ENCODE measurements around the gene SPEM1. TPM values are rescaled to one million over a fixed set of nuclear protein-coding genes. Genes with fewer than 3 reads are reported as not detected.

Gene SPEM1
- total RNA-seq, 1 donor: not detected

DNA sequence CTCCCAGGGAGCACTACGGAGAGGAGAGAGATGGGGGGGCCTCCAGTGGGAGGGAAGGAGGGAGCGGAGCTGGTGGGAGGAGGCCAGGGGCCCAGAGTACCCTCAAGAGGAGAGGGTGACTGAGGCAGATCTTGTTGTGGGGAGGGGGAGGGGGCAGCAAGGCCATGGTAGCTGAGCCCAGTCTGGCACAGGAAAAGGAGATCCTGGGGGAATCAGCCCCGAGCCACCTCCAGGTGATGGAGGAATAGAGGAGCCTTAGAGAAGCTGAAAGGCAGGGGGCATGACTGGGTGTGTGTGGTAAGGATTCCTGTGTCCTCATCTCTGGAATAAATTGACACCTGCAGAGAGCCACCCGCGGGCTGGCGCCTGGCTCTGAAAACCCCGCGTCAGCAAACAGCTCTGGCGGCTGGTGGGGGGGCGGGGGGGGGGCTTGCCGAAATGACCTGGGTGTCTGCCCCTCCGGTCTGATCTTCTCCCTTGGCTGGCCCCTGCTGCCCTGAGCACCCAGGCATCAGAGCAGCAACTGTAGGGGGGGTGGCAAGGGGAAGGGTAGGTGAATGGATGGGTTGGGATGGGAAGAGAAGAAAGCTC lies 13.8 kb upstream of the SPEM1 start:
- TF ChIP-seq, protein P1, sequence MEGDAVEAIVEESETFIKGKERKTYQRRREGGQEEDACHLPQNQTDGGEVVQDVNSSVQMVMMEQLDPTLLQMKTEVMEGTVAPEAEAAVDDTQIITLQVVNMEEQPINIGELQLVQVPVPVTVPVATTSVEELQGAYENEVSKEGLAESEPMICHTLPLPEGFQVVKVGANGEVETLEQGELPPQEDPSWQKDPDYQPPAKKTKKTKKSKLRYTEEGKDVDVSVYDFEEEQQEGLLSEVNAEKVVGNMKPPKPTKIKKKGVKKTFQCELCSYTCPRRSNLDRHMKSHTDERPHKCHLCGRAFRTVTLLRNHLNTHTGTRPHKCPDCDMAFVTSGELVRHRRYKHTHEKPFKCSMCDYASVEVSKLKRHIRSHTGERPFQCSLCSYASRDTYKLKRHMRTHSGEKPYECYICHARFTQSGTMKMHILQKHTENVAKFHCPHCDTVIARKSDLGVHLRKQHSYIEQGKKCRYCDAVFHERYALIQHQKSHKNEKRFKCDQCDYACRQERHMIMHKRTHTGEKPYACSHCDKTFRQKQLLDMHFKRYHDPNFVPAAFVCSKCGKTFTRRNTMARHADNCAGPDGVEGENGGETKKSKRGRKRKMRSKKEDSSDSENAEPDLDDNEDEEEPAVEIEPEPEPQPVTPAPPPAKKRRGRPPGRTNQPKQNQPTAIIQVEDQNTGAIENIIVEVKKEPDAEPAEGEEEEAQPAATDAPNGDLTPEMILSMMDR (IDR thresholded peaks at IDR 0.05; ENCODE audit: insufficient read depth, low read length): no peak
- peak overlapping the region; percentile 80 for H3K4me3 ChIP-seq (ENCODE audit: low read depth, low read length)
- DNase-seq (ENCODE audit: low read depth): no peak

- TF ChIP-seq, protein P1 (IDR thresholded peaks at IDR 0.05; ENCODE audit: insufficient read depth, low read length): no peak
- H3K4me3 ChIP-seq (ENCODE audit: low read depth, low read length): no peak overlapping the region
- no peak for DNase-seq (ENCODE audit: low read depth)
Observed at GRCh38 chr17:7407082-7407481, 13.0 kb upstream of the SPEM1 start.

GRCh38 chr17:7407485-7408251 lies 12.5 kb upstream of the SPEM1 start, which contains the start of gene NLGN2:
TSS of gene NLGN2 (plus strand) at chr17:7407845. CDS start at chr17:7408256, 411 bp downstream.
- no peak for DNase-seq (ENCODE audit: low read depth)
- H3K4me3 ChIP-seq (ENCODE audit: low read depth, low read length): no peak within 1 kb of the TSS
- TF ChIP-seq, protein P1 (IDR thresholded peaks at IDR 0.05; ENCODE audit: insufficient read depth, low read length): no peak

DNA sequence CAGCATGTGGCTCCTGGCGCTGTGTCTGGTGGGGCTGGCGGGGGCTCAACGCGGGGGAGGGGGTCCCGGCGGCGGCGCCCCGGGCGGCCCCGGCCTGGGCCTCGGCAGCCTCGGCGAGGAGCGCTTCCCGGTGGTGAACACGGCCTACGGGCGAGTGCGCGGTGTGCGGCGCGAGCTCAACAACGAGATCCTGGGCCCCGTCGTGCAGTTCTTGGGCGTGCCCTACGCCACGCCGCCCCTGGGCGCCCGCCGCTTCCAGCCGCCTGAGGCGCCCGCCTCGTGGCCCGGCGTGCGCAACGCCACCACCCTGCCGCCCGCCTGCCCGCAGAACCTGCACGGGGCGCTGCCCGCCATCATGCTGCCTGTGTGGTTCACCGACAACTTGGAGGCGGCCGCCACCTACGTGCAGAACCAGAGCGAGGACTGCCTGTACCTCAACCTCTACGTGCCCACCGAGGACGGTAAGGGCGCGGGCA lies 11.8 kb upstream of the SPEM1 start:
- H3K4me3 ChIP-seq (ENCODE audit: low read depth, low read length): no peak overlapping the region
- TF ChIP-seq, protein P1 (IDR thresholded peaks at IDR 0.05; ENCODE audit: insufficient read depth, low read length): no peak
- DNase-seq (ENCODE audit: low read depth): no peak

GRCh38 chr17:7408863-7409262 lies 11.3 kb upstream of the SPEM1 start:
- TF ChIP-seq, protein P1 (IDR thresholded peaks at IDR 0.05; ENCODE audit: insufficient read depth, low read length): no peak

DNA sequence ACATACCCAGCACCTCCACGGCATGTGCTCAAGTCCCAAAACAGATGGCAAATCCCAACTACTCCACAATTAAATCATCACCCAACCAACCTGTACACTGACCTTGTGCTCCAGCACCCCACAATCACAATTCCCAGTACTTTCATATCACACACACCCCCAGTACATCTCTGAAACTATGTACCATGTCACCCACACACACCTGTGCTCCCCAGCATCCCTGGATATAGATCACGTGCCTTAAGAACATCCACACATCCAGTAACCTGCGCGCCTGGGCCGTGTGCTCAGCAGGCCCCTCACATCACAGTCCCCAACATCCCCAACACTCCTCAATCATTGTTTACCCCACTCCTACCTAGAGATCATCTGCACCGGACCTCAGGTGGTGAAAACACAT lies 10.4 kb upstream of the SPEM1 start:
- TF ChIP-seq, protein P1 (IDR thresholded peaks at IDR 0.05; ENCODE audit: insufficient read depth, low read length): no peak
- no peak overlapping the region for H3K4me3 ChIP-seq (ENCODE audit: low read depth, low read length)
- no peak for DNase-seq (ENCODE audit: low read depth)

More at GRCh38 chr17:7408863-7409262, 11.3 kb upstream of the SPEM1 start:
- no peak overlapping the region for H3K4me3 ChIP-seq (ENCODE audit: low read depth, low read length)
- DNase-seq (ENCODE audit: low read depth): no peak
